ENCODE data around the gene DUSP28.

Gene DUSP28

DNA sequence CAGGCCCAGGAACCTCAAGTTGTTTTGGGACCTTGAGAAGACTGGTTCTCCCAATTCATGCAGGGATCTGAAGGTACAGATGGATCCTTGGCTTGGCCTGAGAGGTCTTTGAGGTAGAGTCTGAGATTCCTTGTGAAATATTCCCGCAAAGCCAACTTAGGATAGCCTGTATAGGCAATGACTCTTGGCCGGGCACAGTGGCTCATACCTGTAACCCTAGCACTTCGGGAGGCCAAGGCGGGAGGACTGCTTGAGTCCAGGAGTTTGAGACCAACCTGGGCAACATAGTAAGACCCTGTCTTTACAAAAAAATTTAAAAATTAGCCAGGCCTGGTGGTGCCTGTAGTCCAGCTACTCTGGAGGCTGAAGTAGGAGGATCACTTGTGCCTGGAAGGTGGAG, 42.8 kb upstream of the DUSP28 start:
- TF ChIP-seq CEBPB (IDR thresholded peaks at IDR 0.05), result no peak
- TF ChIP-seq NFIC (IDR thresholded peaks at IDR 0.05), result no peak
- TF ChIP-seq, protein P1, sequence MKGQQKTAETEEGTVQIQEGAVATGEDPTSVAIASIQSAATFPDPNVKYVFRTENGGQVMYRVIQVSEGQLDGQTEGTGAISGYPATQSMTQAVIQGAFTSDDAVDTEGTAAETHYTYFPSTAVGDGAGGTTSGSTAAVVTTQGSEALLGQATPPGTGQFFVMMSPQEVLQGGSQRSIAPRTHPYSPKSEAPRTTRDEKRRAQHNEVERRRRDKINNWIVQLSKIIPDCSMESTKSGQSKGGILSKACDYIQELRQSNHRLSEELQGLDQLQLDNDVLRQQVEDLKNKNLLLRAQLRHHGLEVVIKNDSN (IDR thresholded peaks at IDR 0.05), result no peak
- TF ChIP-seq YY1 (IDR thresholded peaks at IDR 0.05; ENCODE audit: low read depth), result no peak
- TF ChIP-seq, protein P2, sequence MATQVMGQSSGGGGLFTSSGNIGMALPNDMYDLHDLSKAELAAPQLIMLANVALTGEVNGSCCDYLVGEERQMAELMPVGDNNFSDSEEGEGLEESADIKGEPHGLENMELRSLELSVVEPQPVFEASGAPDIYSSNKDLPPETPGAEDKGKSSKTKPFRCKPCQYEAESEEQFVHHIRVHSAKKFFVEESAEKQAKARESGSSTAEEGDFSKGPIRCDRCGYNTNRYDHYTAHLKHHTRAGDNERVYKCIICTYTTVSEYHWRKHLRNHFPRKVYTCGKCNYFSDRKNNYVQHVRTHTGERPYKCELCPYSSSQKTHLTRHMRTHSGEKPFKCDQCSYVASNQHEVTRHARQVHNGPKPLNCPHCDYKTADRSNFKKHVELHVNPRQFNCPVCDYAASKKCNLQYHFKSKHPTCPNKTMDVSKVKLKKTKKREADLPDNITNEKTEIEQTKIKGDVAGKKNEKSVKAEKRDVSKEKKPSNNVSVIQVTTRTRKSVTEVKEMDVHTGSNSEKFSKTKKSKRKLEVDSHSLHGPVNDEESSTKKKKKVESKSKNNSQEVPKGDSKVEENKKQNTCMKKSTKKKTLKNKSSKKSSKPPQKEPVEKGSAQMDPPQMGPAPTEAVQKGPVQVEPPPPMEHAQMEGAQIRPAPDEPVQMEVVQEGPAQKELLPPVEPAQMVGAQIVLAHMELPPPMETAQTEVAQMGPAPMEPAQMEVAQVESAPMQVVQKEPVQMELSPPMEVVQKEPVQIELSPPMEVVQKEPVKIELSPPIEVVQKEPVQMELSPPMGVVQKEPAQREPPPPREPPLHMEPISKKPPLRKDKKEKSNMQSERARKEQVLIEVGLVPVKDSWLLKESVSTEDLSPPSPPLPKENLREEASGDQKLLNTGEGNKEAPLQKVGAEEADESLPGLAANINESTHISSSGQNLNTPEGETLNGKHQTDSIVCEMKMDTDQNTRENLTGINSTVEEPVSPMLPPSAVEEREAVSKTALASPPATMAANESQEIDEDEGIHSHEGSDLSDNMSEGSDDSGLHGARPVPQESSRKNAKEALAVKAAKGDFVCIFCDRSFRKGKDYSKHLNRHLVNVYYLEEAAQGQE (IDR thresholded peaks at IDR 0.05; ENCODE audit: low read depth), result no peak
- TF ChIP-seq CREB1 (IDR thresholded peaks at IDR 0.05; ENCODE audit: low read depth), result no peak
- no peak for TF ChIP-seq EGR1 (IDR thresholded peaks at IDR 0.05)
- TF ChIP-seq TAF1 (IDR thresholded peaks at IDR 0.05; ENCODE audit: low read depth), result no peak
- TF ChIP-seq, protein P3, sequence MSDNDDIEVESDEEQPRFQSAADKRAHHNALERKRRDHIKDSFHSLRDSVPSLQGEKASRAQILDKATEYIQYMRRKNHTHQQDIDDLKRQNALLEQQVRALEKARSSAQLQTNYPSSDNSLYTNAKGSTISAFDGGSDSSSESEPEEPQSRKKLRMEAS (IDR thresholded peaks at IDR 0.05), result no peak
- TF ChIP-seq EP300 (IDR thresholded peaks at IDR 0.05; ENCODE audit: borderline replicate concordance), result no peak
- TF ChIP-seq RAD21 (IDR thresholded peaks at IDR 0.05; ENCODE audit: low read depth), result no peak
- TF ChIP-seq TEAD4 (IDR thresholded peaks at IDR 0.05), result no peak
- TF ChIP-seq ZBTB7A (IDR thresholded peaks at IDR 0.05; ENCODE audit: low read depth), result no peak
- TF ChIP-seq FOXM1 (IDR thresholded peaks at IDR 0.05; ENCODE audit: borderline replicate concordance, low read depth), result no peak
- TF ChIP-seq TCF12 (IDR thresholded peaks at IDR 0.05; ENCODE audit: low read depth), result no peak

DNA sequence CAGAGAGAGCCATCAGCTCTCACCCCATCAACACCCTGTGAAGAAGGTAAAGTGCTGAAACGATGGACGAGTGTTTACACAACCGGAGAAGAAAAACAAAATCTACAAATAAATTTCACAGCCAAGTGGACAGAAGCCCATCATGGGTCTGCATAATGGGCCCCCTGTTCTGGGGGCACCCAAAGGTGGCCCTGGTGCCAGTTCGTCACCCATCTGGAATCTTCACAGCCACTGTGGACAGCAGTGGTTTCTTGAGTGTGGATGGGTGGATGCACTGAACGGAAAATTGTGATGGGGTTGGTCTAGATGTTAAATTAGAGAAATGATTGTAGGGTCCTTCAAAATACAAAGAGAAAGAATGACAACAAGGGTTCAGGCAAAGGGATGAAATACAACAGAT, 41.2 kb upstream of the DUSP28 start:
- TF ChIP-seq YY1 (IDR thresholded peaks at IDR 0.05; ENCODE audit: low read depth), result no peak
- TF ChIP-seq EGR1 (IDR thresholded peaks at IDR 0.05), result no peak
- no peak for TF ChIP-seq CEBPB (IDR thresholded peaks at IDR 0.05)
- TF ChIP-seq, protein P2 (IDR thresholded peaks at IDR 0.05; ENCODE audit: low read depth), result no peak
- TF ChIP-seq CREB1 (IDR thresholded peaks at IDR 0.05; ENCODE audit: low read depth), result no peak
- TF ChIP-seq RAD21 (IDR thresholded peaks at IDR 0.05; ENCODE audit: low read depth), result no peak
- TF ChIP-seq, protein P3 (IDR thresholded peaks at IDR 0.05), result no peak
- TF ChIP-seq, protein P1 (IDR thresholded peaks at IDR 0.05), result no peak
- no peak for TF ChIP-seq EP300 (IDR thresholded peaks at IDR 0.05; ENCODE audit: borderline replicate concordance)
- no peak for TF ChIP-seq NFIC (IDR thresholded peaks at IDR 0.05)
- TF ChIP-seq TCF12 (IDR thresholded peaks at IDR 0.05; ENCODE audit: low read depth), result no peak
- no peak for TF ChIP-seq TAF1 (IDR thresholded peaks at IDR 0.05; ENCODE audit: low read depth)
- TF ChIP-seq ZBTB7A (IDR thresholded peaks at IDR 0.05; ENCODE audit: low read depth), result no peak
- TF ChIP-seq FOXM1 (IDR thresholded peaks at IDR 0.05; ENCODE audit: borderline replicate concordance, low read depth), result no peak
- TF ChIP-seq TEAD4 (IDR thresholded peaks at IDR 0.05), result no peak

DNA sequence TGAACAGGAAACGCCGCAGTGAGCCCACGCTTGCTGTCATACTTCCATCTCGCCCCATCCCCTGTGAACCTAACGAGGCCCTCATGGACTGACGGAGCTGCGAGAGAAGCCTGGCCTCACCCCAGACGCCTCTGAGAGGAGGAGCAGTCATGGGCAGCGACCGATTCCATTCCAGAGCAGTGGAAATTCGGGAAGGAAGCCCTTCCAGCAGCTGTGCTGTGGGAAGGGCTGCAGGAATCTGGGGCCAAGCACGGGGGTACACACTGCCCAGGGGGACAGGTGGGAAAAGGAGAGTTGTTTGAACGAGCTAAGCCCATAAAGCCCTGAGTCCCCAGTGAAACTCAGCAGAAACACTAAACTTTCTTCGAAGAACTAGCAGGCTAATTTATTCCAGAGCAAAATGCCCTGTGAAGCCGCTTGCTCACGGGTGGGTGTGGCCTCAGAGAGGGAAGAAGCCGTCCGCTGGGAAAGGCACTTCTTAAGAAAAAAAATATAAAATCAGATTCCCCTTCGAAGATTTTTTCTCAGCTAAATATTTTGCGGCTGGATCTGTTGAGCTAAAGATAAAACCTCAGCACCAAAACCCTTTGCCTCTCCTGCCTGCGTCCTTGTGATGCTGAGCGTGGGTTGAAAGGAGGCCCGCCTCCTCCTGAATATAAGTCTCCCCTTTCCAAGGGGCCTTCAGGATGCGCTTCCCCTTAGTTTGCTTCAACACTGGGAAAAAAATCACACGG, 40.6 kb upstream of the DUSP28 start:
- TF ChIP-seq YY1 (IDR thresholded peaks at IDR 0.05; ENCODE audit: low read depth), result no peak
- TF ChIP-seq, protein P3 (IDR thresholded peaks at IDR 0.05), result no peak

DNA sequence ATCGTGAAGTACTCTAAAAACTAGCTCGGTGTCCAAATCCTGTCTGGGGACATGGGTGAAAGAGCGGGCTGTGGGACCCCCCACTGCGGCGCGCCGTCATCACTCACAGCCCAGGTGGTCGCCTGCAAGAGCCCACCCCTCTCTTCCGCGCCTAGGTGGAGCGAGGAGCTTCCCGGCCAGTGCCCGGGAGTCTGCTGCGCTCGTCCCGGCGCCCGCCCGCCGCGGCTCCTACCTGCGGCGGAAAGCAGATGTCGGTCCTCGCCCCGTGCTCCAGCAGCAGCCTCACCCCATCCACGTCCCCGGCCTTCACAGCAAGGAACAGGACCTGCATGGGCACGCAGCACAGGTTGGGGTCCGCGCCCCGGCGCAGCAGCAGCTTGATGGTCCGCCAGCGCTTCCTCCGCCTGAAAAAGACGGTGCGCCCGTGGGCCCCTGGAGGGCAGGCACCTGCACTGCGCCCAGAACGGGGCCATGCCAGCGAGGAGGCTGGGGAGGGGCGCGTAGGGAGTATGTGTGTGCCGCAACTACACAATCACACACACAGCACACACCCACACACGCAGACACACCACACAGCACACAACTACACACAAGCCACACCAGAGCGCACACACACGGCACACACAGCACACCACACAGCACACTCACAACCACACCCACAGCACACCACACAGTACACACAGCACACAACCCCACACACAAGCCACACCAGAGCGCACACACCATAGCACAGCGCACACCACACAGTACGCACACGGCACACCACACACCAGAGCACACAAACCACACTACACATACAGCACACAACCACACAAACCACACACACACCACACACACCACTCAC, 39.8 kb upstream of the DUSP28 start:
- no peak for TF ChIP-seq NFIC (IDR thresholded peaks at IDR 0.05)

DNA sequence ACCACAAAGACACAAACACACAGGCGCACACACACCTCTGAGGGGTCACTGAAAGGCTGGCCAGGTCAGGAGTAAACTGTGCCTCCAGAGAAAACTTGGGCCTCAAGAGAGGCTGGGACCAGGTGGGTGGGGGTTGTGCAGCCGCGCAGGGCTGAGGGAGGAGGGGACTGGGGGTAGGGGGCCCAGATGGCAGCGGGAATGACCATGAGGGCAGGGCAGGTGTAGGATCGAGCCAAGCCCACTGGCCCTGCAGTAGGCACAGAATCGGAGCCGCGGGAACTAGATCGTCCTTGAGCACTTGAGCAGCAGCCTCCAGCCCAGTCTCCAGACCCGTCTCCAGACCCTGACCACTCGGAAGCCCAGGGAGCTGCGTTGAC, 39.2 kb upstream of the DUSP28 start:
- TF ChIP-seq EP300 (IDR thresholded peaks at IDR 0.05; ENCODE audit: borderline replicate concordance), result no peak
- no peak for TF ChIP-seq NFIC (IDR thresholded peaks at IDR 0.05)

DNA sequence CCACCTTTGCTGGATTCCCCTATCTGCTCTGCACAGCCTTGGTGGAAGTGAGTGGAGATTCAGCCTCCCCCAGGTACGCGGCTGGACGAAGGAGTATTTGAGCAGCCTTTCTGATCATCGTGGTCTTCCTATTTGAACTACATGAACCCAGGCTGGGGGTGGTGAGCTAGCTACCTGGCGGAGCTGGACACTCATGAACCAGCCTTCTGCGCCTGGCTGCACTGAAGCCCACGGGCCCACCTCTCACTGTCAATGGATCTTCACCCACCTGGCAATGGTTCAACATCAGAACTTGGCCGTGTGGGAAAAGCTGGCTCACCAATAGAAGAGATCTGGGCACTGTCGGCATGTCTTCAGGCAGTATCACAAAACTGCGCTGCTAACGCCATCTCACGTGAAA, 37.8 kb upstream of the DUSP28 start:
- TF ChIP-seq FOXM1 (IDR thresholded peaks at IDR 0.05; ENCODE audit: borderline replicate concordance, low read depth) (no peak), CREB1 (IDR thresholded peaks at IDR 0.05; ENCODE audit: low read depth) (no peak), NFIC (IDR thresholded peaks at IDR 0.05) (no peak)
- TF ChIP-seq, protein P2 (IDR thresholded peaks at IDR 0.05; ENCODE audit: low read depth), result no peak
- TF ChIP-seq, protein P3 (IDR thresholded peaks at IDR 0.05), result no peak
